Endodermal cell (in vitro differentiated cells): Measurements from ENCODE around the gene C11orf71. TPM values are rescaled to one million over a fixed set of nuclear protein-coding genes. Genes with fewer than 3 reads are reported as not detected.

Source experiments
- DNase-seq: peaks from one replicate; pipeline ENCODE4 v3.0.0-alpha.2; 2017
- H3K27ac ChIP-seq: 2 replicates; pipeline ENCODE4 v1.5.1; 2013; ENCODE audit warnings: mild to moderate bottlenecking, low read depth, low read length, moderate library complexity
- H3K27me3 ChIP-seq: 2 replicates; pipeline ENCODE4 v1.6.1; 2013; ENCODE audit warnings: mild to moderate bottlenecking, low read length, moderate library complexity; ENCODE audit not compliant: insufficient read depth, control insufficient read depth, poor library complexity, severe bottlenecking
- H3K36me3 ChIP-seq: 2 replicates; pipeline ENCODE4 v1.7.0; 2013; ENCODE audit warnings: mild to moderate bottlenecking, low read length, moderate library complexity; ENCODE audit not compliant: control insufficient read depth, insufficient read depth
- H3K4me1 ChIP-seq: one replicate; pipeline ENCODE4 v1.7.0; 2013; ENCODE audit warnings: low read length; ENCODE audit not compliant: control insufficient read depth, insufficient read depth
- H3K4me3 ChIP-seq: 2 replicates; pipeline ENCODE4 v1.5.1; 2013; ENCODE audit warnings: mild to moderate bottlenecking, low read length, moderate library complexity
- H3K9ac ChIP-seq: 2 replicates; pipeline ENCODE4 v1.6.1; 2013; ENCODE audit warnings: mild to moderate bottlenecking, low read length, moderate library complexity; ENCODE audit not compliant: poor library complexity, severe bottlenecking; ENCODE audit errors: extremely low read depth
- H3K9me3 ChIP-seq: 2 replicates; pipeline ENCODE4 v1.6.1; 2013; ENCODE audit warnings: mild to moderate bottlenecking, low read length, moderate library complexity; ENCODE audit not compliant: control insufficient read depth
- H3K27ac Mint-ChIP-seq: 2 replicates; pipeline ENCODE4 v1.8.0; 2020; ENCODE audit warnings: mixed read lengths
- H3K27me3 Mint-ChIP-seq: 2 replicates; pipeline ENCODE4 v1.8.0; 2021; ENCODE audit warnings: mild to moderate bottlenecking, mixed read lengths; ENCODE audit not compliant: insufficient read depth
- H3K36me3 Mint-ChIP-seq: 2 replicates; pipeline ENCODE4 v1.8.0; 2020; ENCODE audit warnings: low read depth, mixed read lengths
- H3K4me1 Mint-ChIP-seq: 2 replicates; pipeline ENCODE4 v1.8.0; 2020; ENCODE audit warnings: mixed read lengths
- H3K4me3 Mint-ChIP-seq: 2 replicates; pipeline ENCODE4 v1.8.0; 2020; ENCODE audit warnings: mild to moderate bottlenecking, moderate library complexity, mixed read lengths
- H3K9me3 Mint-ChIP-seq: 2 replicates; pipeline ENCODE4 v1.8.0; 2020; ENCODE audit warnings: mild to moderate bottlenecking, mixed read lengths
- CTCF ChIP-seq: fragments of 200-600 bp; sonication (generic); conservative IDR thresholded peaks from 2 replicates; pipeline ENCODE4 v1.5.0; 2021; ENCODE audit warnings: antibody characterized with exemption, mild to moderate bottlenecking
- WGBS, 2 experiments: methylation state at CpG; one replicate each; pipeline versions ENCODE4 v1.1.5 to v1.1.7; 2013; ENCODE audit warnings: missing lambda C conversion rate in 2 of 2, mixed read lengths in 1 of 2; ENCODE audit not compliant: insufficient coverage in 1 of 2, insufficient read length in 1 of 2; 5-methylcytosine and 5-hydroxymethylcytosine counted together
- total RNA-seq, 2 donors: library from RNA; stranded (reverse); fragmentation: NEBNext Ultra II Directional in 1 of 2; extraction: Animal tissue kit (Norgen Biotek cat#: 25700) in 1 of 2; gene quantifications; 2 replicates in 1 of 2; 3 replicates in 1 of 2; pipeline ENCODE4 v1.2.1, GENCODE V29; 2021

The C11orf71 gene
- total RNA-seq, 2 donors from 2014 or later: 6.2 to 10.0 TPM

GRCh38 chr11:114368918-114369680 is 31.2 kb downstream of the C11orf71 start:
- no peak overlapping the region for H3K27ac ChIP-seq
- peaks cover 17% of the 10 kb centered on the region for H3K4me1 Mint-ChIP-seq
- no peak for DNase-seq
- H3K27me3 Mint-ChIP-seq: peaks cover 2% of the 10 kb centered on the region
- H3K27ac Mint-ChIP-seq: no peak overlapping the region
- H3K27me3 ChIP-seq: no peaks in the 10 kb centered on the region
- no peaks in the 10 kb centered on the region for H3K36me3 Mint-ChIP-seq
- H3K4me1 ChIP-seq: no peaks in the 10 kb centered on the region
- H3K9ac ChIP-seq: no peak overlapping the region
- no peaks in the 10 kb centered on the region for H3K9me3 Mint-ChIP-seq
- TF ChIP-seq CTCF: no peak
- H3K4me3 Mint-ChIP-seq: no peak overlapping the region
- H3K4me3 ChIP-seq: peak overlapping the region; percentile 44
- WGBS, 2 experiments: 92 to 97% methylated on average over 5 of the region's 5 CpGs
- H3K9me3 ChIP-seq: no peaks in the 10 kb centered on the region
- H3K36me3 ChIP-seq: no peaks in the 10 kb centered on the region

GRCh38 chr11:114367244-114367957 is 32.9 kb downstream of the C11orf71 start:
- 90 to 91% methylated on average over 7 to 9 of the region's 9 CpGs for WGBS, 2 experiments

More at GRCh38 chr11:114367244-114367957, 32.9 kb downstream of the C11orf71 start:
- no peaks in the 10 kb centered on the region for H3K9me3 Mint-ChIP-seq
- no peak overlapping the region for H3K27ac ChIP-seq
- no peaks in the 10 kb centered on the region for H3K27me3 ChIP-seq
- peaks cover 2% of the 10 kb centered on the region for H3K27me3 Mint-ChIP-seq
- no peak for TF ChIP-seq CTCF
- no peak for DNase-seq
- no peaks in the 10 kb centered on the region for H3K4me1 ChIP-seq
- H3K9ac ChIP-seq: no peak overlapping the region
- no peaks in the 10 kb centered on the region for H3K9me3 ChIP-seq
- H3K4me3 Mint-ChIP-seq: no peak overlapping the region
- H3K36me3 ChIP-seq: no peaks in the 10 kb centered on the region
- H3K27ac Mint-ChIP-seq: no peak overlapping the region
- no peaks in the 10 kb centered on the region for H3K36me3 Mint-ChIP-seq
- H3K4me1 Mint-ChIP-seq: peaks cover 17% of the 10 kb centered on the region
- no peak overlapping the region for H3K4me3 ChIP-seq
